SJSA1 (cell line): ENCODE results near the gene NOP58. TPM values are rescaled to one million over a fixed set of nuclear protein-coding genes. Genes with fewer than 3 reads are reported as not detected.
A peak's percentile ranks its signal among the peaks of the same experiment; 100 is the strongest.
"Not testable (repeated sequence)": the region's sequence is repeated elsewhere in the genome, so short reads cannot be mapped to it uniquely, and the experiment has no call there.

Experiments used
- DNase-seq, 2 experiments: peaks; one replicate each; pipeline ENCODE4 v3.0.0-alpha.2; 2015 to 2020; ENCODE audit warnings: low spot score in 2 of 2, low read depth in 1 of 2
- H3K27ac ChIP-seq: fragments of 250-450 bp; sonication (Bioruptor Pico); 2 replicates; pipeline ENCODE4 v1.5.1; 2020; ENCODE audit warnings: mild to moderate bottlenecking, moderate library complexity
- H3K27me3 ChIP-seq: fragments of 250-450 bp; sonication (Bioruptor Pico); replicated peaks from 2 replicates; pipeline ENCODE4 v1.5.1; 2020; ENCODE audit warnings: mild to moderate bottlenecking, moderate library complexity
- H3K36me3 ChIP-seq: fragments of 250-450 bp; sonication (Bioruptor Pico); 2 replicates; pipeline ENCODE4 v1.5.1; 2020; ENCODE audit warnings: mild to moderate bottlenecking
- H3K4me1 ChIP-seq: fragments of 250-450 bp; sonication (Bioruptor Pico); replicated peaks from 2 replicates; pipeline ENCODE4 v1.6.1; 2021; ENCODE audit warnings: mild to moderate bottlenecking
- H3K4me3 ChIP-seq: fragments of 250-450 bp; sonication (Bioruptor Pico); 2 replicates; pipeline ENCODE4 v1.5.1; 2020; ENCODE audit warnings: mild to moderate bottlenecking
- H3K9me3 ChIP-seq: fragments of 250-450 bp; sonication (Bioruptor Pico); replicated peaks from 2 replicates; pipeline ENCODE4 v1.5.1; 2020; ENCODE audit warnings: mild to moderate bottlenecking
- total RNA-seq: library from RNA; depleted of rRNA; stranded (reverse); fragments of >200 nt; shearing (Covaris generic); gene quantifications from 2 replicates; pipeline ENCODE4 v1.2.3, GENCODE V29; 2014; rRNA removed

The NOP58 gene, protein sequence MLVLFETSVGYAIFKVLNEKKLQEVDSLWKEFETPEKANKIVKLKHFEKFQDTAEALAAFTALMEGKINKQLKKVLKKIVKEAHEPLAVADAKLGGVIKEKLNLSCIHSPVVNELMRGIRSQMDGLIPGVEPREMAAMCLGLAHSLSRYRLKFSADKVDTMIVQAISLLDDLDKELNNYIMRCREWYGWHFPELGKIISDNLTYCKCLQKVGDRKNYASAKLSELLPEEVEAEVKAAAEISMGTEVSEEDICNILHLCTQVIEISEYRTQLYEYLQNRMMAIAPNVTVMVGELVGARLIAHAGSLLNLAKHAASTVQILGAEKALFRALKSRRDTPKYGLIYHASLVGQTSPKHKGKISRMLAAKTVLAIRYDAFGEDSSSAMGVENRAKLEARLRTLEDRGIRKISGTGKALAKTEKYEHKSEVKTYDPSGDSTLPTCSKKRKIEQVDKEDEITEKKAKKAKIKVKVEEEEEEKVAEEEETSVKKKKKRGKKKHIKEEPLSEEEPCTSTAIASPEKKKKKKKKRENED
- total RNA-seq, result 102 and 173 TPM in 2 replicates

GRCh38 chr2:202265467-202266277 is at the start of gene NOP58:
Gene NOP58, plus strand, starts transcription at chr2:202265763. Its CDS starts 179 bp downstream, at chr2:202265942.
- Histone ChIP-seq H3K9me3 (no peaks in the 10 kb centered on the region), H3K4me3 (peak within 1 kb of the TSS; percentile 70), H3K27ac (peak within 1 kb of the TSS; percentile 97), H3K27me3 (no peaks in the 10 kb centered on the region), H3K36me3 (peaks cover 20% of the 10 kb centered on the region), H3K4me1 (peaks cover 5% of the 10 kb centered on the region)
- peak; percentile 92 to 93 for DNase-seq

DNA sequence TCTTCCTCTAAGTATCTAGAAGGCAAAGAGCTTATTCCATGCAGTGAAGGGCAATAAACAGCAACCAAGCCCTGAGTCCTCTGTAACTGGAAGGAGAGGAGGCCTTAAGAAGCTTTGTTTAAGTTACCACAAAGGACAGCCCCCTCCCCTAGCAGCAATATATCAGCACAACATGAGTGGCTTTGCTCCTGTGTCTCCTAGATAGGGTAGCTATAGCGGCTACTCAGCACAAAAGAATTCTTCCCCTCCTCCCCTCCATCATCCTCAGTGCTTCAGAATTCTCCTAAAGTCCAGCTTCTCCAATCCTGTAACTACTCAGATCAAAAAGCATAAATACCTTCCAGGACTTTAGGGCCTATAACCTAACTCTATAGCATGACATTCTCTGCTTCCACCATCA is 43.7 kb upstream of the NOP58 start:
- H3K4me1 ChIP-seq, result 0 out of 2 replicates have a peak, but pooled peaks cover 3% of the 10 kb centered on the region
- H3K27me3 ChIP-seq, result no peaks in the 10 kb centered on the region
- peak in 1 of 2 experiments; percentile 6 for DNase-seq
- H3K36me3 ChIP-seq, result peaks cover 27% of the 10 kb centered on the region
- no peak overlapping the region for H3K27ac ChIP-seq
- no peaks in the 10 kb centered on the region for H3K9me3 ChIP-seq
- no peak overlapping the region for H3K4me3 ChIP-seq

GRCh38 chr2:202237787-202238233 is 27.8 kb upstream of the NOP58 start:
- H3K9me3 ChIP-seq, result peaks cover 3% of the 10 kb centered on the region; the same call in 1 of the 2 replicates
- peak; percentile 51 to 53 for DNase-seq

DNA sequence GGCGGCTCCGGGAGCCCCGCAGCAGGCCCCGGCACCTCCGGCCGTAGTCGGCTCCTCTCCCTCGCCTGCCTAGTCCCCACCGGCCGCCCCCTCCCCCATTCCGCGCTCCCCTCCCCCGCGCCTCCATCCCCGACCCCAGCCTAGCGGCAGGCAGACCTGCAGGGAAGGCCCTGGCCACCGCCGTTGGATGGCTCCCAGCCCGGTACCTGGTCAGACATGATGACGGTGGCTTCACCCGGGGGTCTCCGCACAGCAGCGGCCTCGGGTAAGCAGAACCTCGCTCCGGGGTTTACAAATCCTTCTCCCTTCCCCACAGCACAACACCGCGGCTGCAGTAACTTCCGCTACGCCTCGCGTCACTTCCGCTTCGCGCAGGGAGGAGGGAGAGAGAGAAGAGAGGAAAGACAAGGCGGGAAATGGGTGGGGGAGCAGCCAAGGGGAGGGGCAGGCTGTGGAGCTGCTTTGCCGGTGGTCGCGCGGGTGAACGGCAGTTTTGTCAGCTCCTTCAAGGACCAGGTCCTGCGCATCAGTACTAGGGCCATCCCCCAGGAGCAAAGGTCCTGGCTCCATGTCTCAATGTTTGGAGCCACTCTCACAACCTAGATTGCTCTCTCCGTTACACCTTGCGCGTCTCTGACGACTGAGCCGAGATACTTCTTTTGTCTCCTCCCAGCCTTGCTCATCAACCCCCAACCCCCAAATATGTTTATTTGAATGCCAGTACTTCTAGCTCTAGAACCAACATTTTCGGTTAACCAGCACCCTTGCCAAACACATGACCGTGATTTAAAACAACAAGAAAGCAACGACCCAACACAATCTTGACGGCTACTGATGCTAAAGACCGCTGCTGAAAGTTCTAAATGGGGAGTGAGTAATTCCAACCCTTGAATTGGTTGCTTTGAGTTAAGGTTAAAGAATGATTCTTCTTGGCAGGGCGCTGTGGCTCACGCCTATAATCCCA is 27.0 kb upstream of the NOP58 start, which contains the start of gene SUMO1:
TSS of gene SUMO1 (minus strand) at position 364 of the 964 bp plus-strand sequence. CDS start at position 218, 146 bp downstream.
- Histone ChIP-seq H3K9me3 (peaks cover 3% of the 10 kb centered on the region; the same call in 1 of the 2 replicates), H3K4me1 (peaks cover 15% of the 10 kb centered on the region), H3K27ac (peak within 1 kb of the TSS; percentile 53), H3K36me3 (no peaks in the 10 kb centered on the region; the same call in 1 of the 2 replicates), H3K27me3 (no peaks in the 10 kb centered on the region), H3K4me3 (peak within 1 kb of the TSS; percentile 65)
- peak; percentile 89 to 90 for DNase-seq

More at GRCh38 chr2:202237787-202238233, 27.8 kb upstream of the NOP58 start:
- peaks cover 15% of the 10 kb centered on the region for H3K4me1 ChIP-seq
- H3K36me3 ChIP-seq, result no peaks in the 10 kb centered on the region; the same call in 1 of the 2 replicates
- H3K27me3 ChIP-seq, result no peaks in the 10 kb centered on the region
- peak overlapping the region; percentile 65 for H3K4me3 ChIP-seq
- H3K27ac ChIP-seq, result peak overlapping the region; percentile 53

DNA sequence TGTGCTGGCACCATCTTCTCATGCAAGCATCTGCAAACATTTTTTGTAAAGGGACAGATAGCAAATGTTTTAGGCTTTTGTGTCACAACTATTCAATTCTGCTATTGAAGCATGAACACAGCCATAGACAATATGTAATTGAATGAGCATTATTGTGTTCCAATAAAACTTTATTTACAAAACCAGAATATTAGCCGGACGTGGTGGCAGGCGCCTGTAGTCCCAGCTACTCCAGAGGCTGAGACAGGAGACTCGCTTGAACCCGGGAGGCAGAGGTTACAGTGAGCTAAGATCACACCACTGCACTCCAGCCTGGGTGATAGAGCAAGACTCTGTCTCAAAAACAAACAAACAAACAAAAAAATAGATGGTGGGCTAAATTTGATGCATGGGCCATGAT is 17.9 kb upstream of the NOP58 start:
- DNase-seq, H3K9me3 ChIP-seq, H3K4me3 ChIP-seq, H3K4me1 ChIP-seq, H3K27me3 ChIP-seq, H3K27ac ChIP-seq, H3K36me3 ChIP-seq: not testable (repeated sequence)

DNA sequence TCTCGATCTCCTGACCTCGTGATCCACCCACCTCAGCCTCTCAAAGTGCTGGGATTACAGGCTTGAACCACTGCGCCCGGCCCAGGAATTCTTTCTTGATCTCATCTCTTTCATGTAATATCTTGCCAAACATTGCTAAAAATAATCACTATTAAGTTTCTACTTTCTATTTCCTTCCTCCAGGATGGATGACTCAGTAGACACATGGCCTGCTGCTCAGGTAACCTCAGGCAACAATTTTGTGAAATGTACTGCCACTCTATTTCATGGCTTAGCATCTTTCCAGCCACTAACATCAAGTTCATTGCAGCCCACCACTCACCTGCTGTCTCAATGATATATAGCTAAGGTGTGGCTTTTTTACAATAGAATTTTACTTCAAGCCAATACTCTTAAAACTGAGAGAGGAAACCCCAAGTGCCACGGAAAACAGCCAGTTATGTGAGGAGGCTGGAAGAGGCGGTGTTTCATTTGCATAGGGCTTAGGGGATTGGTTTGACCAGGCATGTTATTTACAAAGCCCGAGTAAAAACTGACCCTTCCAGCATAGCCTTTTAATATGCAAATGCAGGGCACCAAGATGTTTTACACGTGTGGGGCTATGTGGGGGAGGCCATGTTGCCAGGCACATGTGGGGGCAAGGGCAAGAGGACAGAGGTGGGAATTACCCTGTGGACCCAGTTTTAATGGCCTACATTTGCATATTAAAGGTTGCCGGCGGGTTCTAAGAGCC is 15.9 kb upstream of the NOP58 start:
- H3K4me3 ChIP-seq, result no peak overlapping the region
- H3K27me3 ChIP-seq, result no peaks in the 10 kb centered on the region
- no peaks in the 10 kb centered on the region for H3K36me3 ChIP-seq
- DNase-seq, result no peak
- no peak overlapping the region for H3K27ac ChIP-seq
- H3K9me3 ChIP-seq, result no peaks in the 10 kb centered on the region
- H3K4me1 ChIP-seq, result no peaks in the 10 kb centered on the region

GRCh38 chr2:202251494-202251893 is 14.1 kb upstream of the NOP58 start:
- Histone ChIP-seq H3K4me1 (no peaks in the 10 kb centered on the region), H3K9me3 (no peaks in the 10 kb centered on the region), H3K36me3 (no peaks in the 10 kb centered on the region), H3K27ac (no peak overlapping the region), H3K27me3 (no peaks in the 10 kb centered on the region), H3K4me3 (no peak overlapping the region)
- no peak for DNase-seq

DNA sequence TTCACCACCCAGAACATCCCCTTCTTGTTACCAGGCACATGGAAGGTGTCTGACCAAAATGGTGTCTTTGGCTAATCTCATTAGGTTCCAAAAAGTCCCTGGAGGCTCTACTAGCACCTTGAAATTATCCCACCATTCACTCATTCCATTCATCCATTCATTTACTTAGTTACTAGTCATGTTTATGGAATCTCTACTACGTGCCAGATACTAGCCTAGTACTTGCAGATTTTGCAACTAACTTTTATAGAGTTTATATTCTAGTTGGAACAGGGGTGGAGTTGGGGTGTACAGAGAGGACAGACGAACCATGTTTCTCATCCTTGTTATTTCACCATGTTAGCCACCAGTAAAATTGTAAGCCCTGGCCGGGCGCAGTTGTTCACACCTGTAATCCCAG is 4.0 kb upstream of the NOP58 start:
- H3K27ac ChIP-seq, result no peak overlapping the region
- H3K4me1 ChIP-seq, result no peaks in the 10 kb centered on the region; the same call in 1 of the 2 replicates
- H3K9me3 ChIP-seq, result no peaks in the 10 kb centered on the region
- DNase-seq, result no peak
- no peak overlapping the region for H3K4me3 ChIP-seq
- H3K36me3 ChIP-seq, result peaks cover 10% of the 10 kb centered on the region
- H3K27me3 ChIP-seq, result no peaks in the 10 kb centered on the region

GRCh38 chr2:202267495-202267894 is 1.9 kb downstream of the NOP58 start:
- H3K27me3 ChIP-seq, result no peaks in the 10 kb centered on the region
- peak in 1 of 2 experiments; percentile 10 for DNase-seq
- peak overlapping the region; percentile 70 for H3K4me3 ChIP-seq
- no peak overlapping the region for H3K27ac ChIP-seq
- no peaks in the 10 kb centered on the region for H3K9me3 ChIP-seq
- peaks cover 23% of the 10 kb centered on the region for H3K36me3 ChIP-seq
- peaks cover 5% of the 10 kb centered on the region for H3K4me1 ChIP-seq

- Histone ChIP-seq H3K36me3 (peaks cover 23% of the 10 kb centered on the region), H3K4me3 (no peak overlapping the region), H3K4me1 (peaks cover 5% of the 10 kb centered on the region), H3K27me3 (no peaks in the 10 kb centered on the region), H3K27ac (no peak overlapping the region), H3K9me3 (no peaks in the 10 kb centered on the region)
- DNase-seq, result no peak
Observed at GRCh38 chr2:202269585-202269984, 4.0 kb downstream of the NOP58 start.

- no peak overlapping the region for H3K27ac ChIP-seq
- H3K27me3 ChIP-seq, result no peaks in the 10 kb centered on the region
- peaks cover 31% of the 10 kb centered on the region for H3K36me3 ChIP-seq
- DNase-seq, result peak in 1 of 2 experiments; percentile 15
- H3K9me3 ChIP-seq, result 0 out of 2 replicates have a peak, but pooled peaks cover 3% of the 10 kb centered on the region
- H3K4me1 ChIP-seq, result peaks cover 5% of the 10 kb centered on the region
- H3K4me3 ChIP-seq, result no peak overlapping the region
Observed at GRCh38 chr2:202270487-202270886, 4.9 kb downstream of the NOP58 start.

GRCh38 chr2:202276078-202276720 is 10.6 kb downstream of the NOP58 start:
- not testable (repeated sequence) for DNase-seq, H3K4me3 ChIP-seq, H3K27me3 ChIP-seq, H3K9me3 ChIP-seq, H3K27ac ChIP-seq
- Histone ChIP-seq H3K36me3 (peaks cover 63% of the 10 kb centered on the region), H3K4me1 (peaks cover 19% of the 10 kb centered on the region)
